Neural cell (in vitro differentiated cells): ENCODE results near the gene CFAP52.

Experiments used
- CTCF ChIP-seq: fragments of 450-650 bp; IDR thresholded peaks from 2 replicates; pipeline ENCODE4 v1.5.1; 2014; ENCODE audit warnings: antibody characterized with exemption, mild to moderate bottlenecking, moderate library complexity; ENCODE audit not compliant: poor library complexity, severe bottlenecking
- EP300 ChIP-seq: fragments of 450-650 bp; conservative IDR thresholded peaks from 2 replicates; pipeline ENCODE4 v1.6.1; 2014; ENCODE audit warnings: antibody characterized with exemption, mild to moderate bottlenecking, moderate library complexity; ENCODE audit not compliant: poor library complexity, severe bottlenecking
- EZH2 ChIP-seq: fragments of 200-600, 300-800 bp; shearing (Covaris generic), sonication (generic); IDR thresholded peaks from 2 replicates; pipeline ENCODE4 v1.6.1; 2014; ENCODE audit warnings: antibody characterized with exemption, low read length, borderline replicate concordance, mild to moderate bottlenecking; ENCODE audit not compliant: insufficient read depth, poor library complexity, severe bottlenecking
- MXI1 ChIP-seq: fragments of 450-650 bp; conservative IDR thresholded peaks from 2 replicates; pipeline ENCODE4 v1.6.1; 2014; ENCODE audit warnings: antibody characterized with exemption, mild to moderate bottlenecking; ENCODE audit not compliant: poor library complexity, severe bottlenecking
- POLR2AphosphoS5 ChIP-seq: IDR thresholded peaks from 2 replicates; pipeline ENCODE4 v1.6.1; 2012
- RAD21 ChIP-seq: fragments of 450-650 bp; conservative IDR thresholded peaks from 2 replicates; pipeline ENCODE4 v1.6.1; 2014; ENCODE audit warnings: antibody characterized with exemption, mild to moderate bottlenecking, moderate library complexity
- REST ChIP-seq: IDR thresholded peaks from 2 replicates; pipeline ENCODE4 v1.6.1; 2012; ENCODE audit warnings: borderline replicate concordance
- SMC3 ChIP-seq: fragments of 450-650 bp; conservative IDR thresholded peaks from 2 replicates; pipeline ENCODE4 v1.6.1; 2014; ENCODE audit warnings: antibody characterized with exemption, mild to moderate bottlenecking, moderate library complexity; ENCODE audit not compliant: poor library complexity
- TAF1 ChIP-seq: IDR thresholded peaks from 2 replicates; pipeline ENCODE4 v1.6.1; 2012; ENCODE audit warnings: low read depth

- TF ChIP-seq SMC3 = no peak
- TF ChIP-seq REST = no peak
- no peak for TF ChIP-seq CTCF
- TF ChIP-seq EP300 = no peak
- no peak for TF ChIP-seq EZH2
- TF ChIP-seq POLR2AphosphoS5 = no peak
- TF ChIP-seq TAF1 = no peak
- no peak for TF ChIP-seq RAD21
- TF ChIP-seq MXI1 = no peak
These were observed 70.1 kb downstream of the CFAP52 start for GRCh38 chr17:9646546-9646885.
